ENCODE results near the gene KPTN.

KPTN gene

GRCh38 chr19:47470447-47471195 lies 13.4 kb downstream of the KPTN start:
- Histone ChIP-seq H3K9me3 (no peaks in the 10 kb centered on the region), H3K36me3 (no peaks in the 10 kb centered on the region), H3K4me3 (ENCODE audit: low read depth, low read length) (peak overlapping the region; percentile 57), H3K27me3 (peaks cover 14% of the 10 kb centered on the region), H3K4me1 (0 out of 2 replicates have a peak, but pooled peaks cover 2% of the 10 kb centered on the region)
- DNase-seq = no peak
- TF ChIP-seq CTCF (IDR thresholded peaks at IDR 0.05; ENCODE audit: low read depth, low read length) = no peak

- DNase-seq = no peak
These were observed 14.3 kb downstream of the KPTN start for GRCh38 chr19:47469719-47470118.

GRCh38 chr19:47469363-47469700 lies 14.7 kb downstream of the KPTN start:
- Histone ChIP-seq H3K4me3 (ENCODE audit: low read depth, low read length) (no peak overlapping the region), H3K4me1 (0 out of 2 replicates have a peak, but pooled peaks cover 2% of the 10 kb centered on the region), H3K27me3 (peaks cover 14% of the 10 kb centered on the region), H3K9me3 (no peaks in the 10 kb centered on the region), H3K36me3 (no peaks in the 10 kb centered on the region)
- no peak for DNase-seq
- no peak for TF ChIP-seq CTCF (IDR thresholded peaks at IDR 0.05; ENCODE audit: low read depth, low read length)

More at GRCh38 chr19:47469719-47470118, 14.3 kb downstream of the KPTN start:
- H3K27me3 ChIP-seq = peaks cover 14% of the 10 kb centered on the region
- TF ChIP-seq CTCF (IDR thresholded peaks at IDR 0.05; ENCODE audit: low read depth, low read length) = no peak
- H3K4me3 ChIP-seq (ENCODE audit: low read depth, low read length) = no peak overlapping the region
- H3K36me3 ChIP-seq = no peaks in the 10 kb centered on the region
- H3K9me3 ChIP-seq = no peaks in the 10 kb centered on the region
- 0 out of 2 replicates have a peak, but pooled peaks cover 2% of the 10 kb centered on the region for H3K4me1 ChIP-seq

GRCh38 chr19:47467914-47468313 lies 16.1 kb downstream of the KPTN start:
- H3K4me3 ChIP-seq (ENCODE audit: low read depth, low read length) = no peak overlapping the region
- H3K9me3 ChIP-seq = no peaks in the 10 kb centered on the region
- DNase-seq = no peak
- TF ChIP-seq CTCF (IDR thresholded peaks at IDR 0.05; ENCODE audit: low read depth, low read length) = no peak
- no peaks in the 10 kb centered on the region for H3K36me3 ChIP-seq
- H3K4me1 ChIP-seq = 0 out of 2 replicates have a peak, but pooled peaks cover 2% of the 10 kb centered on the region
- H3K27me3 ChIP-seq = peaks cover 14% of the 10 kb centered on the region

GRCh38 chr19:47465957-47466356 lies 18.1 kb downstream of the KPTN start:
- no peak for TF ChIP-seq CTCF (IDR thresholded peaks at IDR 0.05; ENCODE audit: low read depth, low read length)
- no peak for DNase-seq
- Histone ChIP-seq H3K4me3 (ENCODE audit: low read depth, low read length) (no peak overlapping the region), H3K27me3 (peaks cover 14% of the 10 kb centered on the region), H3K9me3 (no peaks in the 10 kb centered on the region), H3K36me3 (no peaks in the 10 kb centered on the region), H3K4me1 (0 out of 2 replicates have a peak, but pooled peaks cover 2% of the 10 kb centered on the region)

- no peaks in the 10 kb centered on the region for H3K36me3 ChIP-seq
- TF ChIP-seq CTCF (IDR thresholded peaks at IDR 0.05; ENCODE audit: low read depth, low read length) = no peak
- no peaks in the 10 kb centered on the region for H3K9me3 ChIP-seq
- H3K27me3 ChIP-seq = peaks cover 7% of the 10 kb centered on the region
- DNase-seq = no peak
- H3K4me3 ChIP-seq (ENCODE audit: low read depth, low read length) = no peak overlapping the region
- 0 out of 2 replicates have a peak, but pooled peaks cover 2% of the 10 kb centered on the region for H3K4me1 ChIP-seq
These were observed 19.2 kb downstream of the KPTN start for GRCh38 chr19:47464675-47465419.

Measured in BE2C (cell line).